C4-2B (cell line): ENCODE measurements around the gene ZSWIM4.

ENCODE experiments used
- ZFX ChIP-seq: fragments of 450-650 bp; IDR thresholded peaks from 2 replicates; pipeline ENCODE4 v1.6.1; 2017
- TF ChIP-seq, protein P1 (sequence below): fragments of 450-650 bp; conservative IDR thresholded peaks from 2 replicates; pipeline ENCODE4 v1.5.1; 2017; ENCODE audit warnings: mild to moderate bottlenecking

DNA sequence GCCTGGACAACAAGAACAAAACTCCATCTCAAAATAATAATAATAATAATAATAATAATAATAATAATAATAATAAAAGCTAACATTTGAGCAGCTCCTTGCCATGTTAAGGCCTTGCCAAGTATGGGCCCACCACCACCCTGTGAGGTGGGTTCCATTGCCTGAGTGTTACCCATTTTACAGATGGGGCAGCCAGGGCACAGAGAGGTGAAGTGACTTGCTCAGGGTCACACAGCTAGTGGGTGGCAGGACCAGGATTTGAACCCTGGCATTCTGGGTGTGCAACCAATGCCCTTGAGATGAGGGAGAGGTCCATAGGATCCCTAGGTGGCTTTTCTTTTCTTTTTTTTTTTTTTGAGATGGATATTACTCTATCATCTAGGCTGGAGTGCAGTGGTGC lies 29.5 kb downstream of the ZSWIM4 start:
- TF ChIP-seq, protein P1, sequence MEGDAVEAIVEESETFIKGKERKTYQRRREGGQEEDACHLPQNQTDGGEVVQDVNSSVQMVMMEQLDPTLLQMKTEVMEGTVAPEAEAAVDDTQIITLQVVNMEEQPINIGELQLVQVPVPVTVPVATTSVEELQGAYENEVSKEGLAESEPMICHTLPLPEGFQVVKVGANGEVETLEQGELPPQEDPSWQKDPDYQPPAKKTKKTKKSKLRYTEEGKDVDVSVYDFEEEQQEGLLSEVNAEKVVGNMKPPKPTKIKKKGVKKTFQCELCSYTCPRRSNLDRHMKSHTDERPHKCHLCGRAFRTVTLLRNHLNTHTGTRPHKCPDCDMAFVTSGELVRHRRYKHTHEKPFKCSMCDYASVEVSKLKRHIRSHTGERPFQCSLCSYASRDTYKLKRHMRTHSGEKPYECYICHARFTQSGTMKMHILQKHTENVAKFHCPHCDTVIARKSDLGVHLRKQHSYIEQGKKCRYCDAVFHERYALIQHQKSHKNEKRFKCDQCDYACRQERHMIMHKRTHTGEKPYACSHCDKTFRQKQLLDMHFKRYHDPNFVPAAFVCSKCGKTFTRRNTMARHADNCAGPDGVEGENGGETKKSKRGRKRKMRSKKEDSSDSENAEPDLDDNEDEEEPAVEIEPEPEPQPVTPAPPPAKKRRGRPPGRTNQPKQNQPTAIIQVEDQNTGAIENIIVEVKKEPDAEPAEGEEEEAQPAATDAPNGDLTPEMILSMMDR = no peak
- TF ChIP-seq ZFX = no peak
